Kidney (tissue), 14 donors: ENCODE results near the gene GTF3C2. TPM values are rescaled to one million over a fixed set of nuclear protein-coding genes. Genes with fewer than 3 reads are reported as not detected.
A peak's percentile ranks its signal among the peaks of the same experiment; 100 is the strongest.

Source experiments
- DNase-seq, 5 donors: peaks; one replicate each; pipeline ENCODE4 v3.0.0-alpha.2; 2013 to 2020
- FAIRE-seq: peaks from 2 replicates; lab custom pipeline; 2012; peaks lifted over from hg19 to GRCh38; lab: Jason Lieb, UNC
- H3K27ac ChIP-seq, 2 donors: one replicate each; pipeline ENCODE4 v1.7.0; 2013; ENCODE audit warnings: low read depth in 2 of 2, low read length in 2 of 2, inconsistent platforms in 1 of 2
- H3K27me3 ChIP-seq: one replicate; pipeline ENCODE4 v1.7.1; 2013; ENCODE audit warnings: low read length, inconsistent platforms; ENCODE audit not compliant: control insufficient read depth, insufficient read depth
- H3K36me3 ChIP-seq, 3 donors: one replicate each; pipeline versions ENCODE4 v1.7.0 to v1.7.1; 2013; ENCODE audit warnings: low read length in 3 of 3, control low read depth in 1 of 3, inconsistent platforms in 1 of 3; ENCODE audit not compliant: insufficient read depth in 3 of 3, control insufficient read depth in 2 of 3
- H3K4me1 ChIP-seq, 3 donors: one replicate each; pipeline versions ENCODE4 v1.7.0 to v1.7.1; 2013; ENCODE audit warnings: low read length in 3 of 3, inconsistent platforms in 1 of 3, low read depth in 1 of 3; ENCODE audit not compliant: control insufficient read depth in 2 of 3, insufficient read depth in 2 of 3
- H3K4me3 ChIP-seq, 3 donors: one replicate each; pipeline versions ENCODE4 v1.7.0 to v1.8.1; 2013; ENCODE audit warnings: low read length in 3 of 3, control low read depth in 1 of 3, inconsistent platforms in 1 of 3
- H3K9ac ChIP-seq, 3 donors: one replicate each; pipeline versions ENCODE4 v1.7.0 to v1.7.1; 2013; ENCODE audit warnings: low read length in 3 of 3, control low read depth in 1 of 3, inconsistent platforms in 1 of 3
- H3K9me3 ChIP-seq, 3 donors: one replicate each; pipeline versions ENCODE4 v1.7.0 to v1.7.1; 2013; ENCODE audit warnings: low read length in 3 of 3, control low read depth in 1 of 3, inconsistent platforms in 1 of 3; ENCODE audit not compliant: control insufficient read depth in 2 of 3, insufficient read depth in 1 of 3
- intact Hi-C: fragments of 100-400 bp; cut with DNase I; formaldehyde crosslinking; loops from one replicate; pipeline ENCODE4 v1.11.1; 2022
- polyA plus RNA-seq: library from polyadenylated mRNA; stranded (reverse); fragments of 350-450 nt; fragmentation: Illumina TruSeq; extraction: RNeasy Lipid Tissue Mini Kit (QIAGEN cat#74804); gene quantifications from one replicate; pipeline ENCODE4 v1.2.3, GENCODE V29; 2014; ENCODE audit warnings: low read depth, low replicate concordance; ENCODE audit not compliant: insufficient read depth
- total RNA-seq: library from RNA; stranded (reverse); fragmentation: NEBNext Ultra II Directional; extraction: Animal tissue kit (Norgen Biotek cat#: 25700); gene quantifications from one replicate; pipeline ENCODE4 v1.2.1, GENCODE V29; 2021
- TF ChIP-seq, protein P1 (sequence below): IDR thresholded peaks from 3 replicates; pipeline ENCODE4 v1.5.1; 2012; ENCODE audit warnings: mild to moderate bottlenecking, moderate library complexity, borderline replicate concordance; ENCODE audit not compliant: insufficient read depth; ENCODE audit errors: extremely low read depth
- donor health status: control.
- donor health status: control.
- donor health status: control.
- donor health status: control.
- donor health status: control.
- donor health status: DM: yes; HTN: yes; CAD: no.
- donor health status: Normal renal cell carcinoma (clear cell type).

The GTF3C2 gene
- total and polyA plus RNA-seq, 2 donors from 2014 or later: 38.3 to 59.3 TPM

DNA sequence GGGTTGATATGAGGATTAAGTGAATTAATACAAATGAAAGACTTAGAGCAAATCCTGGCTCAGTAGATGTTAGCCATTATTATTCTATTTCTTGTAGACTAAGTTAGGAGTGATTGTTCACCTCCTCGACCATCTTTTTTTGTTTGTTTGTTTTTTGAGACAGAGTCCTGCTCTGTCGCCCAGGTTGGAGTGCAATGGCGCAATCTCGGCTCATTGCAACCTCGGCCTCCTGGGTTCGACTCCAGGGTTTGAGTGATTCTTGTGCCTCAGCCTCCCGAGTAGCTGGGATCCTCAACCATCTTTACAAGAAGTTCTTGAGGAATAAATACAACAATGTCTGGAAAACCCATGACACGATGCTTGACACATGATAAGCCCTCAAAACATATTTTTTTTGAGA lies 61.6 kb downstream of the GTF3C2 start:
- DNase-seq (no peak), FAIRE-seq (no peak)
- H3K27ac ChIP-seq: no peak overlapping the region
- H3K9ac ChIP-seq: no peak overlapping the region
- H3K36me3 ChIP-seq: no peaks in the 10 kb centered on the region
- TF ChIP-seq, protein P1, sequence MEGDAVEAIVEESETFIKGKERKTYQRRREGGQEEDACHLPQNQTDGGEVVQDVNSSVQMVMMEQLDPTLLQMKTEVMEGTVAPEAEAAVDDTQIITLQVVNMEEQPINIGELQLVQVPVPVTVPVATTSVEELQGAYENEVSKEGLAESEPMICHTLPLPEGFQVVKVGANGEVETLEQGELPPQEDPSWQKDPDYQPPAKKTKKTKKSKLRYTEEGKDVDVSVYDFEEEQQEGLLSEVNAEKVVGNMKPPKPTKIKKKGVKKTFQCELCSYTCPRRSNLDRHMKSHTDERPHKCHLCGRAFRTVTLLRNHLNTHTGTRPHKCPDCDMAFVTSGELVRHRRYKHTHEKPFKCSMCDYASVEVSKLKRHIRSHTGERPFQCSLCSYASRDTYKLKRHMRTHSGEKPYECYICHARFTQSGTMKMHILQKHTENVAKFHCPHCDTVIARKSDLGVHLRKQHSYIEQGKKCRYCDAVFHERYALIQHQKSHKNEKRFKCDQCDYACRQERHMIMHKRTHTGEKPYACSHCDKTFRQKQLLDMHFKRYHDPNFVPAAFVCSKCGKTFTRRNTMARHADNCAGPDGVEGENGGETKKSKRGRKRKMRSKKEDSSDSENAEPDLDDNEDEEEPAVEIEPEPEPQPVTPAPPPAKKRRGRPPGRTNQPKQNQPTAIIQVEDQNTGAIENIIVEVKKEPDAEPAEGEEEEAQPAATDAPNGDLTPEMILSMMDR: no peak
- H3K4me1 ChIP-seq: no peaks in the 10 kb centered on the region
- intact Hi-C loops: no loop called here
- no peaks in the 10 kb centered on the region for H3K9me3 ChIP-seq
- no peaks in the 10 kb centered on the region for H3K27me3 ChIP-seq
- H3K4me3 ChIP-seq: no peak overlapping the region

DNA sequence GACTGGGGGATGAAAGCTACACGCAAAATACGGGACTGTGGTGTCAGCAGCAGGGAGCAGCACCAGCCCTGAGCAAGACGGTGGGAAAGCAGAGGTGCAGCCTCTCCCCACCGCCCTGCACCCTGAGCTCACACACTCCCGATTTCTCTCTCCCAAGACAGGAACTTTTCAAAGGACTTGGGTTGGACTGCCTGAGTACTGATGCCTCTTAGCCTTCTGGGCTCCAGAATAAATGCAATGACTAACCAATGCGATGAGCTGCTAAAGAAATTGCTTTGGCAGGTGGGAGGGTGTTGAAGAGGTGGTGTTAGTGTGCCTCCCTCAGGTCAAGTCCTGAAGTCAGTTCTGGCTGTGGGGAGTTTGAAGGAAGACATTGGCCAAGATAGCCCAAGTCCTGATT lies 64.7 kb downstream of the GTF3C2 start:
- Histone ChIP-seq H3K27ac (no peak overlapping the region), H3K4me1 (no peaks in the 10 kb centered on the region), H3K9ac (no peak overlapping the region), H3K9me3 (no peaks in the 10 kb centered on the region), H3K4me3 (no peak overlapping the region), H3K36me3 (no peaks in the 10 kb centered on the region), H3K27me3 (no peaks in the 10 kb centered on the region)
- peak in 1 of 5 donors; percentile 23 for DNase-seq
- intact Hi-C loops: no loop called here
- TF ChIP-seq, protein P1: no peak
- FAIRE-seq: no peak

DNA sequence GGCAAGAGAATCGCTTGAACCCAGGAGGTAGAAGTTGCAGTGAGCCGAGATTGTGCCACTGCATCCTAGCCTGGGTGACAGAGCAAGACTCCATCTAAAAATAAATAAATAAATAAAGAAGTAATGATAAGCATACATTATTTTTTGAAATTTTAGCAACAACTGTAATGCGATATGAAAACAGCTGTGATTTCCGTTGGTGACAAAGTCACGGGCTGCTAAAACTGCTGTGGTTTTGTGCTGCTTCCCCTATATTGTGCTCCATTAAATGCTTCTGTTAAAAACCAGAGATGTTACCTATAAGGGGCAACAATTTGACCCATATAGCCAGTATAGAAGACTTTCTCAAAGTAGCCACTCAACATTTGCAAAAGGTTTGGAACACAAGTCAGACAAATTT lies 66.0 kb downstream of the GTF3C2 start:
- Histone ChIP-seq H3K27ac (no peak overlapping the region), H3K27me3 (no peaks in the 10 kb centered on the region), H3K36me3 (no peaks in the 10 kb centered on the region), H3K9ac (no peak overlapping the region), H3K9me3 (no peaks in the 10 kb centered on the region), H3K4me1 (no peaks in the 10 kb centered on the region), H3K4me3 (no peak overlapping the region)
- TF ChIP-seq, protein P1: no peak
- intact Hi-C loops: no loop called here
- DNase-seq (no peak), FAIRE-seq (no peak)

DNA sequence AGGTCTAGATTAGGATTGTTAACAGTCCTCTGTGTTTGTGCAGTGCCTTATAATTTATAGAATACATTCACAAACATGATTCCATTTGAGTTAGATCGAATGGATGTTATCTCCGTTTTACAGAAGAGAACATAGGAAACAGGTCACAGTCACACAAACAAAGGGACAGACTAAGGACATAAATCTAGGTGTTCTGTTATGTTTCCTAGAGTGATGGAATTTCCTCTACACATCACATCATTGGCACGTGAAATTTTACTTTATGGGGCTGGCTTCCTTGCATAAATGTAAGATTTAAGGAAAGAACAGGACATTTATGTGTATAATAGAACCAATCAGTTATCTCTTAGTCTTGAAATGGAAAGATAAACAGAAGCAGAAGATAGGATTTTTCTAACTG lies 68.0 kb downstream of the GTF3C2 start:
- no peak overlapping the region for H3K27ac ChIP-seq
- no peak for DNase-seq
- no peak overlapping the region for H3K9ac ChIP-seq
- no peaks in the 10 kb centered on the region for H3K27me3 ChIP-seq
- no peaks in the 10 kb centered on the region for H3K36me3 ChIP-seq
- FAIRE-seq: no peak
- H3K4me3 ChIP-seq: no peak overlapping the region
- TF ChIP-seq, protein P1: no peak
- no peaks in the 10 kb centered on the region for H3K4me1 ChIP-seq
- intact Hi-C loops: no loop called here
- H3K9me3 ChIP-seq: no peaks in the 10 kb centered on the region
